ENCODE measurements around the gene RAB3GAP2.
"Not testable (repeated sequence)": the region's sequence is repeated elsewhere in the genome, so short reads cannot be mapped to it uniquely, and the experiment has no call there.

Gene RAB3GAP2

GRCh38 chr1:220290140-220290761 is 18.0 kb upstream of the RAB3GAP2 start:
- DNase-seq (ENCODE audit: low spot score) = no peak

DNA sequence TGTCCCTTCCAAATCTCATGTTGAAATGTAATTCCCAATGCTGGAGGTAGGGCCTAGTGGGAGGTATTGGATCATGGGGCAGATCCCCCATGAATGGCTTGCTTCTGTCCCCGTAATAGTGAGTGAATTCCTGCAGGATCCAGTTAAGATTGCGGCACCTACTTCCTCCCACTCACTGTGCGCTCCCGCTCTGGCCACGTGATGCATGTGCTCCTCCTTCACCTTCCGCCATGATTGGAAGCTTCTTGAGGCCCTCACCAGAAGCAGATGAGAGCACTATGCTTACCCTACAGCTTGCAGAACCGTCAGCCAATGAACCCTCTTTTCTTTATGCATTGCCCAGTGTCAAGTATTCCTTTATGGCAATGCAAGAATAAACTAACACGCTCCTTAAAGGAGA is 14.9 kb upstream of the RAB3GAP2 start:
- no peak for DNase-seq (ENCODE audit: low spot score)

- DNase-seq (ENCODE audit: low spot score) = no peak
Observed at GRCh38 chr1:220283625-220284024, 11.4 kb upstream of the RAB3GAP2 start.

- DNase-seq (ENCODE audit: low spot score) = peak; percentile 54
Observed at GRCh38 chr1:220281159-220281574, 8.9 kb upstream of the RAB3GAP2 start.

DNA sequence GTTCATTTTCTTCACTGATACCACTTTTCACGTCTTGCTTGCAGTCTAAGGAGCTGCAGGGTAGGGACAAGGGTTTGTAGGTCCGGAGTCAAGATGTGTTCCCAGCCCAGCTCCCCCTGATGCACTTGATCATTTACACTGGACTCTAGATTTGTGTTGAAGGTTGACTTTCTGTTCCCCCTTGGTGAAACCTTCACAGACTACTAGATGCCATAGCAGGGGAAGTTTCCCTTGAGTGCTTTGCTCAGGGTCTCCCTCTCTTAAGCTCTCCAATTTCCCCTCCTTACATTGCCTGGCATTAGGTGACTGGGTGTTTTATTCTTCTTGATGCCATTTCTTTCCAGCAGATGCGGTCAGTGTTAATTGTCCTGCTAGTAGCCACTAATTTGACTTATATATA is 8.0 kb upstream of the RAB3GAP2 start:
- DNase-seq (ENCODE audit: low spot score) = no peak

DNA sequence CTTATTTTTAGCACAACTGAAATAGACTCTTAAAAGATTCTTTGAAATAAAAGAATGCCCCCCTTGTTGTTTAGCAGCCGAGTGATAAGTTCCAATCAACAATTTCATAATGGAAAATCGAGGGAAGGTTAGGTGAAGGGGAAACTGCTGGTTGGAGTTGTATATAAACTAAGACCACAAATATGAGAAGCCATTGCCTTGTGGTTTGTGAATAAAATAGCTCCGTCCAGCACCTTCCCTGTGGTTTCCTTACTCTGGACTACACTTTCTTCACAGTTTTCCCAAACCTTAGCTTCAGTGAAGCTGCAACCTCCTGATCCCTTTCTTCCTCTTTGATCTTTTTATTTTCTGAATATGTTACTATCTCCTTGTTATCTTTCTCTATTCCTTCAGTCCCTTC is 6.7 kb upstream of the RAB3GAP2 start:
- DNase-seq (ENCODE audit: low spot score) = no peak

DNA sequence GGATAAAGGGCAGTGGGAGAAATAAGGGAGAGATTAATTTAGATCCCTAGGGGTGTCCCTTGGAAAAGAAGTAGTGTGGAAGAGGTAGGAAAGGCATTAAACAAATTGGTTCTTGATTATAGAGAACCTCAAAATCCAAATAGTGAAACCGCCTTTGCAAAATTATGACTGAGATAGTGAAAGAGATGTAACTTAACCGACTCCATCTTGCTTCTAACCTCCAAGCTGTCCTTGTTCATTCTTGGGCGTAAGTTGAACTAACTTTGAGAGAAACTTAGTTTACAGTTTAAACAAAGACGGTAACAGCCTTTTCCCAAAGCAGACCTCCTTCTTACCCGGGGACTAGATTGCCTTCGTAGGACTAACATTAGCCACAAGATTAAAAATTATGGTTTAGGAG is 3.2 kb upstream of the RAB3GAP2 start:
- no peak for DNase-seq (ENCODE audit: low spot score)

DNA sequence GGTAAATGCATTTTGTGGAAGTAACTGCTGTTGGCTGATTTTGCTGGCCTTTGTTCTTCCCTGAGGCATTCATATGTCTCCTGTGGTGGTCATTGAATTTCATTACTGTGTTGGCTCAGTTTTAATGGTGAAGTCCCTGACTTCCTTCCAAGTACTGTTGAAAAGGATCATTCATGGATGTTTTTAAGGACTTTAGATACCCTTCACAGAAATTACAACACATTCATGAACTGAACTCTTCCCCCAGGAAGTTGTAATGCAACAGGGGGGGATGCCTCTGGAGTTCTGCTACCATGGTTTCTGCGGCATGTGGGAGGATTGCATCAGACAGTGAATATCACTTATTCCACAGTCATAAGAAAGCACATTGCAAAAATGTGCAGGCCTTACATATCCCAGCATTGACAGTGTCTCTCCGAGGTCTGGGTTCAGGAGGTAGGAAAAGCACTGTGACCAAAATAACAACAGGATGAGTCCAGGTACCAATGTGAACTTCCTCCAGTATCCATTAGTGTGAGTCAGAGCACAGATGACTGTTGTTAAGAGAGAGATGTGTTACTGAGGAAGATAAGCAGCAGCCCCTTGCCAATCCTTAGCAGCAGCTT is 2.1 kb upstream of the RAB3GAP2 start:
- no peak for DNase-seq (ENCODE audit: low spot score)

- DNase-seq (ENCODE audit: low spot score) = no peak
Observed at GRCh38 chr1:220272841-220273090, 513 bp upstream of the RAB3GAP2 start.

DNA sequence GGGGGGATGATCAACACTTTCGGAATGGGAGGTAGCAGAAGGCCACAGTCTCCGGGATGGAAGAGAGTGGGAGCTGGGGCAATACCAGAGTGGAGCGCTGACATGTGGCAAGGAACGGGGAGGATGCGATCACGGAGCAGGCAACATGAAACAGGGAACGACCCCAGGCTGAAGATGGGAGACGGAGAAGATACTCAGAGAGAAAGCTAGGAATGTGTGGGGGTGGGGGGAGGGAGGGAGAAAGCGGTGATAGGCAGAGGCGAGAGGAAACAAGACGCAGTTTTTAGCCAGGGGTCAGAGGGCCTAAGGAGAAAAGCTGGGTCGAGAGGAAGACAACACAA is 577 bp downstream of the RAB3GAP2 start:
- peak; percentile 37 for DNase-seq (ENCODE audit: low spot score)

- no peak for DNase-seq (ENCODE audit: low spot score)
Observed at GRCh38 chr1:220269036-220269435, 3.2 kb downstream of the RAB3GAP2 start.

DNA sequence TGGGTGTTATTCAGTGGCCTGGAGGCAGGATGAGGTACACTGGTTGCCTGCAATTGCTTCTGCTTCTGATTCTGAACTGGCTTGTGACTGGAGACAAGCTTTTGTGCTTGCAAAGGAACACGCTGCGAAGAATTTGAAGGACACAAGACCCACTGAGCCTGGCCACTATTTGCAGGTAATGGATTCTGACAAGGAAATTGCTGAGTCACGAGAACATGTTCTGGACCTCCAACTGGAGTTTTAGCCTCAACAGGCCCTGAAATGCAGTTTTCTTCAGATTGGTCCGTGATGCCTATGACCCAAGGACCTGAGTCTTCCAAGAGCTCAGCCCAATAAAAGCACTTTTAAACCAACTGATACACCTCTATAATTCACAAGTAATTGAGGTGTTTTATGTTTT is 4.6 kb downstream of the RAB3GAP2 start:
- no peak for DNase-seq (ENCODE audit: low spot score)

DNA sequence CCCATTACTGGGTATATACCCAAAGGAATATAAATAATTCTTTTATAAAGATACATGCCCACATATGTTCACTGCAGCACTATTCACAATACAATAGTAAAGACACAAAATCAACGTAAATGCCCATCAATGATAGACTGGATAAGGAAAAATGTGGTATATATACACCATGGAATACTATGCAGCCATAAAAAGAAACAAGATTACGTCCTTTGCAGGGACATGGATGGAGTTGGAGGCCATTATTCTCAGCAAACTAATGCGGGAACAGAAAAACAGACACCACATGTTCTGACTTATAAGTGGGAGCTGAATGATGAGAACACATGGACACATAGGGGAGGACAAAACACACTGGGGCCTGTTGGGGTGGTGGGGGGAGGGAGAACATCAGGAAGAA is 12.0 kb downstream of the RAB3GAP2 start:
- not testable (repeated sequence) for DNase-seq (ENCODE audit: low spot score)

- not testable (repeated sequence) for DNase-seq (ENCODE audit: low spot score)
Observed at GRCh38 chr1:220259756-220260155, 12.5 kb downstream of the RAB3GAP2 start.

DNA sequence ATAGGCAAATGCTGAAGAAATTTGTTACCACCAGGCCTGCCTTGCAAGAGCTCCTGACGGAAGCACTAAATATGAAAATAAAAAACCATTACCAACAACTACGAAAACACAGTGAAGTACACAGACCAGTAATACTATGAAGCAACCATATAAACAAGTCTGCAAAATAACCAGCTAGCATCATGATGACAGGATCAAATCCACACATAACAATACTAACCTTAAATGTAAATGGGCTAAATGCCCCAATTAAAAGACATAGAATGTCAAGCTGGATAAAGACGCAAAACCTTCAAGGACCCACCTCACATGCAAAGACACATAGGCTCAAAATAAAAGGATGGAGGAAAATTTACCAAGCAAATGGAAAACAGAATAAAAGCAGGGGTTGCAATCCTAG is 16.1 kb downstream of the RAB3GAP2 start:
- DNase-seq (ENCODE audit: low spot score) = not testable (repeated sequence)

DNA sequence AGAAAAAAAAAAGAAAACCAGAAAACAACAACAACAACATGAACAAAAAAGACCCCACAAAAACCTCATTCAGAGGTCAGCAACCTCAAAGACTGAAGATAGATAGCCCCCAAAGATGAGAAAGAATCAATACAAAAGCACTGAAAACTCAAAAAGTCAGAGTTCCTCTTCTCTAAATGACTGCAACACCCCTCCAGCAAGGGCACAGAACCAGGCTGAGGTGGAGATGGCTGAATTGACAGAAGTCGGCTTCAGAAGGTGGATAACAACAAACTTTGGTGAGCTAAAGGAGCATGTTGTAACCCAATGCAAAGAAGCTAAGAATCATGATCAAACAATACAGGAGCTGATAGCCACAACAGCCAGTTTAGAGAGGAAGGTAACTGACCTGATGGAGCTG is 17.0 kb downstream of the RAB3GAP2 start:
- no peak for DNase-seq (ENCODE audit: low spot score)

GRCh38 chr1:220253290-220253689 is 19.0 kb downstream of the RAB3GAP2 start:
- not testable (repeated sequence) for DNase-seq (ENCODE audit: low spot score)

GRCh38 chr1:220251272-220251671 is 21.0 kb downstream of the RAB3GAP2 start:
- no peak for DNase-seq (ENCODE audit: low spot score)

- DNase-seq (ENCODE audit: low spot score) = no peak
Observed at GRCh38 chr1:220250681-220251080, 21.6 kb downstream of the RAB3GAP2 start.

DNA sequence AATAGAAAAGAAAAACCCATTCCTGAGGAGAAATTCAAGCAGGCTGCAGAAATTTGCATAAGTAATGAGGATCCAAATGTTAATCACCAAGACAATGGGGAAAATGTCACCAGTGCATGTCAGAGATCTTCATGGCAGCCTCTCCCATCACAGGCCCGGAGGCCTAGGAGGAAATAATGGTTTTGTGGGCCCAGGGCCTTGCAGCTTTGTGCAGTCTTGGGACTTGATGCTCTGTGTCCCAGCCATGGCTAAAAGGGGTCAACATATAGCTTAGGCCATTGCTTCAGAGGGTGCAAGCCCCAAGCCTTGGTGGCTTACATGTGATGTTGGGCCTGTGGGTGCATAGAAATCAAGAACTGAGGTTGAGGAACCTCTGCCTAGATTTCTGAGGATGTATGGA is 22.7 kb downstream of the RAB3GAP2 start:
- DNase-seq (ENCODE audit: low spot score) = no peak

GRCh38 chr1:220248715-220249265 is 23.5 kb downstream of the RAB3GAP2 start:
- not testable (repeated sequence) for DNase-seq (ENCODE audit: low spot score)

- DNase-seq (ENCODE audit: low spot score) = not testable (repeated sequence)
Observed at GRCh38 chr1:220245900-220246299, 26.4 kb downstream of the RAB3GAP2 start.

GRCh38 chr1:220243947-220244346 is 28.3 kb downstream of the RAB3GAP2 start:
- DNase-seq (ENCODE audit: low spot score) = no peak

- no peak for DNase-seq (ENCODE audit: low spot score)
Observed at GRCh38 chr1:220241072-220241663, 31.1 kb downstream of the RAB3GAP2 start.

Data from NAMALWA (cell line).